ENCODE measurements around the gene ITGAE.

ITGAE gene, protein sequence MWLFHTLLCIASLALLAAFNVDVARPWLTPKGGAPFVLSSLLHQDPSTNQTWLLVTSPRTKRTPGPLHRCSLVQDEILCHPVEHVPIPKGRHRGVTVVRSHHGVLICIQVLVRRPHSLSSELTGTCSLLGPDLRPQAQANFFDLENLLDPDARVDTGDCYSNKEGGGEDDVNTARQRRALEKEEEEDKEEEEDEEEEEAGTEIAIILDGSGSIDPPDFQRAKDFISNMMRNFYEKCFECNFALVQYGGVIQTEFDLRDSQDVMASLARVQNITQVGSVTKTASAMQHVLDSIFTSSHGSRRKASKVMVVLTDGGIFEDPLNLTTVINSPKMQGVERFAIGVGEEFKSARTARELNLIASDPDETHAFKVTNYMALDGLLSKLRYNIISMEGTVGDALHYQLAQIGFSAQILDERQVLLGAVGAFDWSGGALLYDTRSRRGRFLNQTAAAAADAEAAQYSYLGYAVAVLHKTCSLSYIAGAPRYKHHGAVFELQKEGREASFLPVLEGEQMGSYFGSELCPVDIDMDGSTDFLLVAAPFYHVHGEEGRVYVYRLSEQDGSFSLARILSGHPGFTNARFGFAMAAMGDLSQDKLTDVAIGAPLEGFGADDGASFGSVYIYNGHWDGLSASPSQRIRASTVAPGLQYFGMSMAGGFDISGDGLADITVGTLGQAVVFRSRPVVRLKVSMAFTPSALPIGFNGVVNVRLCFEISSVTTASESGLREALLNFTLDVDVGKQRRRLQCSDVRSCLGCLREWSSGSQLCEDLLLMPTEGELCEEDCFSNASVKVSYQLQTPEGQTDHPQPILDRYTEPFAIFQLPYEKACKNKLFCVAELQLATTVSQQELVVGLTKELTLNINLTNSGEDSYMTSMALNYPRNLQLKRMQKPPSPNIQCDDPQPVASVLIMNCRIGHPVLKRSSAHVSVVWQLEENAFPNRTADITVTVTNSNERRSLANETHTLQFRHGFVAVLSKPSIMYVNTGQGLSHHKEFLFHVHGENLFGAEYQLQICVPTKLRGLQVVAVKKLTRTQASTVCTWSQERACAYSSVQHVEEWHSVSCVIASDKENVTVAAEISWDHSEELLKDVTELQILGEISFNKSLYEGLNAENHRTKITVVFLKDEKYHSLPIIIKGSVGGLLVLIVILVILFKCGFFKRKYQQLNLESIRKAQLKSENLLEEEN

DNA sequence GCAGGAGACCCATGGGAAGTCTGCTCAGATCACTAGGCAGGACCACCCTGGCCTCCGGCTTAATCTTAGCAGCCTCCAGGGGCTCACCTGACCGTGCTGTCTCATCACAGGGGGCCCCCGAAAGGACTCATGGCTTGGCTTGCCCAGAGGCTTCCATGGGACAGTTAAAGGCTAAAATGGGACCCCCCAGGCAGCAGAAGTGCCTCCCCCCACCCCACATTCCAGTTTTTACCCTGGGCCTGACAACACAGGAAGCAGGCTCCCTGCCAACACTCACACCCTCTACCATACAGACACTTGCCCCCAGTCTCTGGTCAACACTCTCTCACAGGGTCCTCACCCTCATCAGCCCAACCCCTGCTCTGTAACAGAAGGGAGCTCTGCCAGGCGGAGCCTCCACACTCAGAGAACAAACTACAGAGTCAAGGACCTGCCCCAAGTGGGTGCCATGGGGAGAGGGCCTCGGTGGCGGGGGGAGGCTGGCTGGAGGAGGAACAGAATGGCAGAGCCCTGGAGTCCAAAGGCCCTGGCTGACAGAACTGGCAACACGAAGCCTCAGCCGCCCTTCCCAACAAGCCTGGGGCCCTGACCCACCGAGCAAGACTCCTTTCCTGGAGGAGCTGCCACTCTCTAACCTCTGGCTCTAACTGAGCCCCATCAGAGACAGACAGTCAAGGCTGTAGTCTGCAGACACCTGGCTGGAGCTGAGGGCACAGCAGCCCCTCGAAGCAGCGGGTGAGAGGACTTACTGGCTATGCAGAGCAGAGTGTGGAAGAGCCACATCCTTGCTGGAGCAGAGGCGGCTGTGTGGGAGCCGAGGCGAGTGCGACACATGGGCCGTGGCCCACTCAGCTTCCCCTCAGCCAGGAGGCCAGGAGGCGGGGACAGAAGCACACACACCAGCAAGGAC is at the start of gene ITGAE:
Gene ITGAE (minus strand): TSS at position 827 of the 910 bp plus-strand sequence. CDS start 44 bp downstream, at position 783.
- TF ChIP-seq RAD21 (IDR thresholded peaks at IDR 0.05; ENCODE audit: low read depth) (no peak), FOXM1 (IDR thresholded peaks at IDR 0.05; ENCODE audit: borderline replicate concordance, low read depth) (no peak), TCF12 (IDR thresholded peaks at IDR 0.05; ENCODE audit: low read depth) (no peak), NFIC (IDR thresholded peaks at IDR 0.05) (no peak), EP300 (IDR thresholded peaks at IDR 0.05; ENCODE audit: borderline replicate concordance) (no peak), CREB1 (IDR thresholded peaks at IDR 0.05; ENCODE audit: low read depth) (no peak), CEBPB (IDR thresholded peaks at IDR 0.05) (no peak)
- TF ChIP-seq, protein P1, sequence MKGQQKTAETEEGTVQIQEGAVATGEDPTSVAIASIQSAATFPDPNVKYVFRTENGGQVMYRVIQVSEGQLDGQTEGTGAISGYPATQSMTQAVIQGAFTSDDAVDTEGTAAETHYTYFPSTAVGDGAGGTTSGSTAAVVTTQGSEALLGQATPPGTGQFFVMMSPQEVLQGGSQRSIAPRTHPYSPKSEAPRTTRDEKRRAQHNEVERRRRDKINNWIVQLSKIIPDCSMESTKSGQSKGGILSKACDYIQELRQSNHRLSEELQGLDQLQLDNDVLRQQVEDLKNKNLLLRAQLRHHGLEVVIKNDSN (IDR thresholded peaks at IDR 0.05) = no peak

DNA sequence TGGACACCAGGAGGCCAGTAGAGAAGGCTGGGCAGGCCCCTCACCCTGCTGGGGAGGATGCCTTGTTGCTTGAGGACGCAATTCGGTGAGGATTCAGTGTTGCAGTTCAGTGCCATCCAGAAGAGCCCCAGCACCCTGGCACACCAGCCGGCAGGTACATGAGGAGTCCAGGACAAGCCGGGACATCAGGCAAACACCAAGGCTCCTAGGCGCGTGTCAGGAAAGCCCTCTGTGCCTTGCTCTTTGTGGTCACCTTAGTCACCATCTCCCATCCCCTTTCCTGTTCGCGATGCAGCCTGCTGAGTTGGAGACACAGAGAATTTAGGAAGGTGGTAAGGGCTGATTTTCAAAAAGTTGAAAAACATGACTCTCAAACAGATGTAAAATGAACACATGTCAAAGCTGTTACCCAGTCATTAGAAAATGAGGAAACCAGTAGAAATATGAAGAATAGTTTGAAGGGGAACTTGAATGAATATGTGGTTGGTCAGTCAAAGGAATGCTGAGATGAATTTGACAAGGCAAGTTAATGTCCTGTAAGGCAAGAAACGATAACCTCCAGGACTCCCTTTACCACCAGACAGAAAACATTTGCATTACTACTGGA is 47.3 kb upstream of the ITGAE start:
- no peak for TF ChIP-seq FOXM1 (IDR thresholded peaks at IDR 0.05; ENCODE audit: borderline replicate concordance, low read depth)
- TF ChIP-seq TEAD4 (IDR thresholded peaks at IDR 0.05) = no peak
- no peak for TF ChIP-seq NFIC (IDR thresholded peaks at IDR 0.05)
- TF ChIP-seq ZBTB7A (IDR thresholded peaks at IDR 0.05; ENCODE audit: low read depth) = no peak
- TF ChIP-seq EP300 (IDR thresholded peaks at IDR 0.05; ENCODE audit: borderline replicate concordance) = no peak

DNA sequence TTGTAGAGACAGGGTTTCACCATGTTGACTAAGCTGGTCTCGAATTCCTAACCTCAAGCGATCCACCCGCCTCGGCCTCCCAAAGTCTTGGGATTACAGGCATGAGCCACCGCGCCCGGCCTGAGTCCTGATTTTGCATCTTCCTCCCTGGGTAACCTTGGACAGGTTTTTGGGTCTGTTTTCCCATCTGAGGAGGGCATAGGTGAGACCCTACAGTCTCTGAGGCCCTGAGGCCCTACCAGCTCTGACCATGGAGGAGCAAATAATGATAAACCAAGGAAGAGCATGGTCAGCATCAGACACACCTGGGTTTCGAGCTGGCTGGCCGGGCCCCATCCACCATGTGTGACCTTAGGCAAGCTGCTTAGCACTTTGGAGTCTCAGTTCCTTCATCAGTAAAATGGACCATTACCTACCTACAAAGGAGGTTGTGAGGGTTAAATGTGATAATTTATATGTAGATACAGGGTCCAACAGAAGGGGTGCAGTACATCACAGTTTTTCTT is 46.2 kb upstream of the ITGAE start:
- TF ChIP-seq EP300 (IDR thresholded peaks at IDR 0.05; ENCODE audit: borderline replicate concordance) (no peak), CREB1 (IDR thresholded peaks at IDR 0.05; ENCODE audit: low read depth) (no peak), EGR1 (IDR thresholded peaks at IDR 0.05) (no peak), RAD21 (IDR thresholded peaks at IDR 0.05; ENCODE audit: low read depth) (no peak), ZBTB7A (IDR thresholded peaks at IDR 0.05; ENCODE audit: low read depth) (no peak), FOXM1 (IDR thresholded peaks at IDR 0.05; ENCODE audit: borderline replicate concordance, low read depth) (no peak), TAF1 (IDR thresholded peaks at IDR 0.05; ENCODE audit: low read depth) (no peak), TCF12 (IDR thresholded peaks at IDR 0.05; ENCODE audit: low read depth) (no peak), CEBPB (IDR thresholded peaks at IDR 0.05) (no peak), TEAD4 (IDR thresholded peaks at IDR 0.05) (no peak), NFIC (IDR thresholded peaks at IDR 0.05) (no peak), YY1 (IDR thresholded peaks at IDR 0.05; ENCODE audit: low read depth) (no peak)
- TF ChIP-seq, protein P1 (IDR thresholded peaks at IDR 0.05) = no peak
- TF ChIP-seq, protein P2, sequence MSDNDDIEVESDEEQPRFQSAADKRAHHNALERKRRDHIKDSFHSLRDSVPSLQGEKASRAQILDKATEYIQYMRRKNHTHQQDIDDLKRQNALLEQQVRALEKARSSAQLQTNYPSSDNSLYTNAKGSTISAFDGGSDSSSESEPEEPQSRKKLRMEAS (IDR thresholded peaks at IDR 0.05) = no peak
- TF ChIP-seq, protein P3, sequence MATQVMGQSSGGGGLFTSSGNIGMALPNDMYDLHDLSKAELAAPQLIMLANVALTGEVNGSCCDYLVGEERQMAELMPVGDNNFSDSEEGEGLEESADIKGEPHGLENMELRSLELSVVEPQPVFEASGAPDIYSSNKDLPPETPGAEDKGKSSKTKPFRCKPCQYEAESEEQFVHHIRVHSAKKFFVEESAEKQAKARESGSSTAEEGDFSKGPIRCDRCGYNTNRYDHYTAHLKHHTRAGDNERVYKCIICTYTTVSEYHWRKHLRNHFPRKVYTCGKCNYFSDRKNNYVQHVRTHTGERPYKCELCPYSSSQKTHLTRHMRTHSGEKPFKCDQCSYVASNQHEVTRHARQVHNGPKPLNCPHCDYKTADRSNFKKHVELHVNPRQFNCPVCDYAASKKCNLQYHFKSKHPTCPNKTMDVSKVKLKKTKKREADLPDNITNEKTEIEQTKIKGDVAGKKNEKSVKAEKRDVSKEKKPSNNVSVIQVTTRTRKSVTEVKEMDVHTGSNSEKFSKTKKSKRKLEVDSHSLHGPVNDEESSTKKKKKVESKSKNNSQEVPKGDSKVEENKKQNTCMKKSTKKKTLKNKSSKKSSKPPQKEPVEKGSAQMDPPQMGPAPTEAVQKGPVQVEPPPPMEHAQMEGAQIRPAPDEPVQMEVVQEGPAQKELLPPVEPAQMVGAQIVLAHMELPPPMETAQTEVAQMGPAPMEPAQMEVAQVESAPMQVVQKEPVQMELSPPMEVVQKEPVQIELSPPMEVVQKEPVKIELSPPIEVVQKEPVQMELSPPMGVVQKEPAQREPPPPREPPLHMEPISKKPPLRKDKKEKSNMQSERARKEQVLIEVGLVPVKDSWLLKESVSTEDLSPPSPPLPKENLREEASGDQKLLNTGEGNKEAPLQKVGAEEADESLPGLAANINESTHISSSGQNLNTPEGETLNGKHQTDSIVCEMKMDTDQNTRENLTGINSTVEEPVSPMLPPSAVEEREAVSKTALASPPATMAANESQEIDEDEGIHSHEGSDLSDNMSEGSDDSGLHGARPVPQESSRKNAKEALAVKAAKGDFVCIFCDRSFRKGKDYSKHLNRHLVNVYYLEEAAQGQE (IDR thresholded peaks at IDR 0.05; ENCODE audit: low read depth) = no peak

DNA sequence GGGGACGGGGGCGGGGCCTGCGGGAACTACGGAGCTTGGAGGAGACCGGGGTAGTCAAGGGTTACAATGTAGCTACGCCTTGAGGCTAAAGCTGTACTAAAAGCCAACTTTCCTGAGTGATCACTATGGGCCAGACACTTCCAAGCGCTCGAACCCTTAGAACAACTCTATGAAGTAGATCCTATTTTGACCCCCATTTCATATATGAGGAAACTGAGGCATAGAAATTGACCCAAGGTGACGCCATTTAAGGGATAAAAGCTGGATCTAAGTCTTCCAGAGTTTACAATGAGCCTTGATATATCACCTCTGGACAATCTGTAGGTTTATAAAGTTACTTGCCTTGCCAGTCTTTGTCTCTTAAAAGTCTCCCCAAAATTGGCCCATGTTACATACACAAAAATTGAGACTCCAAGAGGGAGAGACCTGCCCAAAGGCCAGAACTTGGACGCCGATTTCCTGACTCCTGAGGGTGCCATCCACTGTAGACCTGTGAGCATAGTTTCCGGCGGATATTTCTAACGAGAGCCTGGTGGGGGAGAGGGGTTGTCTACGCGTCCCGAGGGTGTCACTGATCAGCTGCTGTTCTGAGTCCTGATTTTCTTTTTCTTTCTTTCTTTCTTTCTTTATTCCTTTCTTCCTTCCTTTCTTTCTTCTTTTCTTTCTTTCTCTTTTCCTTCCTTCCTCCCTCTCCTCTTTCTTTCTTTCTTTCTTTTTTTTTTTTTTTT is 45.6 kb upstream of the ITGAE start:
- TF ChIP-seq TAF1 (IDR thresholded peaks at IDR 0.05; ENCODE audit: low read depth) (no peak), CREB1 (IDR thresholded peaks at IDR 0.05; ENCODE audit: low read depth) (no peak), NFIC (IDR thresholded peaks at IDR 0.05) (no peak), YY1 (IDR thresholded peaks at IDR 0.05; ENCODE audit: low read depth) (no peak), RAD21 (IDR thresholded peaks at IDR 0.05; ENCODE audit: low read depth) (no peak), CEBPB (IDR thresholded peaks at IDR 0.05) (no peak), TEAD4 (IDR thresholded peaks at IDR 0.05) (no peak), EGR1 (IDR thresholded peaks at IDR 0.05) (no peak), TCF12 (IDR thresholded peaks at IDR 0.05; ENCODE audit: low read depth) (no peak), ZBTB7A (IDR thresholded peaks at IDR 0.05; ENCODE audit: low read depth) (no peak)
- TF ChIP-seq, protein P2 (IDR thresholded peaks at IDR 0.05) = no peak
- TF ChIP-seq, protein P3 (IDR thresholded peaks at IDR 0.05; ENCODE audit: low read depth) = no peak

Data from Ishikawa (cell line).